Esophagus (tissue), 2 donors: Measurements from ENCODE around the gene ZNF19. TPM values are rescaled to one million over a fixed set of nuclear protein-coding genes. Genes with fewer than 3 reads are reported as not detected.

ENCODE experiments used
- H3K27ac ChIP-seq, 2 donors: one replicate each; pipeline ENCODE4 v1.5.1; 2013; ENCODE audit warnings: low read depth in 2 of 2, mild to moderate bottlenecking in 2 of 2, inconsistent platforms in 1 of 2, low read length in 1 of 2, moderate library complexity in 1 of 2
- H3K27me3 ChIP-seq, 2 donors: one replicate each; pipeline ENCODE4 v1.6.1; 2013; ENCODE audit warnings: low read length in 2 of 2, control low read depth in 1 of 2, mild to moderate bottlenecking in 1 of 2; ENCODE audit not compliant: insufficient read depth in 2 of 2, control insufficient read depth in 1 of 2
- H3K36me3 ChIP-seq, 2 donors: one replicate each; pipeline ENCODE4 v1.6.1; 2013; ENCODE audit warnings: low read length in 1 of 2; ENCODE audit not compliant: control insufficient read depth in 2 of 2, insufficient read depth in 2 of 2
- H3K4me1 ChIP-seq, 2 donors: one replicate each; pipeline ENCODE4 v1.6.1; 2013; ENCODE audit warnings: low read length in 1 of 2; ENCODE audit not compliant: control insufficient read depth in 2 of 2, insufficient read depth in 2 of 2
- H3K4me3 ChIP-seq, 2 donors: one replicate each; pipeline ENCODE4 v1.5.1; 2013; ENCODE audit warnings: low read length in 2 of 2, mild to moderate bottlenecking in 2 of 2, low read depth in 1 of 2, moderate library complexity in 1 of 2
- H3K9me3 ChIP-seq, 2 donors: one replicate each; pipeline ENCODE4 v1.6.1; 2013; ENCODE audit warnings: mild to moderate bottlenecking in 2 of 2, low read depth in 1 of 2, low read length in 1 of 2, moderate library complexity in 1 of 2; ENCODE audit not compliant: control insufficient read depth in 2 of 2, insufficient read depth in 1 of 2
- WGBS, 2 donors: extraction: QIAGEN DNeasy Blood & Tissue Kit; methylation state at CpG; one replicate each; pipeline ENCODE4 v1.1.7; 2013; 5-methylcytosine and 5-hydroxymethylcytosine counted together
- polyA plus RNA-seq, 2 donors: library from polyadenylated mRNA; stranded (reverse); fragments of 200-250 nt; gene quantifications; one replicate each; pipeline ENCODE4 v1.2.3, GENCODE V29; 2013
- donor health status: healthy with polysubstance abuse.
- donor health status: Bipolar disorder and iron deficiency.

Gene ZNF19
- polyA plus RNA-seq, 2 donors = 1.1 to 1.4 TPM

- Histone ChIP-seq H3K4me3 (no peak overlapping the region), H3K9me3 (peaks cover 12 to 24% of the 10 kb centered on the region in 2 donors), H3K4me1 (no peaks in the 10 kb centered on the region), H3K27me3 (no peaks in the 10 kb centered on the region), H3K36me3 (no peaks in the 10 kb centered on the region), H3K27ac (no peak overlapping the region)
- WGBS, 2 donors = 44 to 55% methylated on average over 3 of the region's 3 CpGs
Observed at GRCh38 chr16:71439523-71439922, 49.6 kb downstream of the ZNF19 start.

GRCh38 chr16:71436473-71436872 is 52.7 kb downstream of the ZNF19 start:
- Histone ChIP-seq H3K27ac (no peak overlapping the region), H3K4me3 (no peak overlapping the region), H3K36me3 (no peaks in the 10 kb centered on the region), H3K27me3 (no peaks in the 10 kb centered on the region), H3K4me1 (no peaks in the 10 kb centered on the region), H3K9me3 (peaks cover 5 to 6% of the 10 kb centered on the region in 2 donors)
- 77 to 79% methylated on average over 7 of the region's 7 CpGs for WGBS, 2 donors

GRCh38 chr16:71432906-71433305 is 56.2 kb downstream of the ZNF19 start:
- no peak overlapping the region for H3K4me3 ChIP-seq
- H3K27me3 ChIP-seq = no peaks in the 10 kb centered on the region
- WGBS, 2 donors = 68 to 80% methylated on average over 6 of the region's 6 CpGs
- no peaks in the 10 kb centered on the region for H3K4me1 ChIP-seq
- H3K9me3 ChIP-seq = peaks cover 0 to 11% of the 10 kb centered on the region in 2 donors
- H3K27ac ChIP-seq = no peak overlapping the region
- H3K36me3 ChIP-seq = no peaks in the 10 kb centered on the region

GRCh38 chr16:71431991-71432390 is 57.1 kb downstream of the ZNF19 start:
- WGBS, 2 donors = 91 to 92% methylated on average over 9 of the region's 9 CpGs
- Histone ChIP-seq H3K27me3 (no peaks in the 10 kb centered on the region), H3K36me3 (no peaks in the 10 kb centered on the region), H3K4me1 (no peaks in the 10 kb centered on the region), H3K4me3 (no peak overlapping the region), H3K9me3 (peaks cover 0 to 11% of the 10 kb centered on the region in 2 donors), H3K27ac (no peak overlapping the region)

- WGBS, 2 donors = 87 to 91% methylated on average over 14 of the region's 14 CpGs
- H3K4me1 ChIP-seq = no peaks in the 10 kb centered on the region
- peaks cover 0 to 12% of the 10 kb centered on the region in 2 donors for H3K9me3 ChIP-seq
- H3K27me3 ChIP-seq = no peaks in the 10 kb centered on the region
- no peak overlapping the region for H3K27ac ChIP-seq
- H3K36me3 ChIP-seq = no peaks in the 10 kb centered on the region
- H3K4me3 ChIP-seq = no peak overlapping the region
Observed at GRCh38 chr16:71431176-71431575, 57.9 kb downstream of the ZNF19 start.

- no peak overlapping the region for H3K4me3 ChIP-seq
- no peaks in the 10 kb centered on the region for H3K36me3 ChIP-seq
- H3K27me3 ChIP-seq = no peaks in the 10 kb centered on the region
- WGBS, 2 donors = 68 to 75% methylated on average over 6 of the region's 6 CpGs
- no peaks in the 10 kb centered on the region for H3K4me1 ChIP-seq
- peaks cover 0 to 14% of the 10 kb centered on the region in 2 donors for H3K9me3 ChIP-seq
- no peak overlapping the region for H3K27ac ChIP-seq
Observed at GRCh38 chr16:71430744-71431143, 58.4 kb downstream of the ZNF19 start.

- Histone ChIP-seq H3K27ac (no peak overlapping the region), H3K27me3 (no peaks in the 10 kb centered on the region), H3K4me3 (no peak overlapping the region), H3K4me1 (no peaks in the 10 kb centered on the region), H3K36me3 (no peaks in the 10 kb centered on the region), H3K9me3 (peaks cover 0 to 14% of the 10 kb centered on the region in 2 donors)
- WGBS, 2 donors = 69 to 80% methylated on average over 3 of the region's 3 CpGs
Observed at GRCh38 chr16:71429581-71429980, 59.5 kb downstream of the ZNF19 start.

GRCh38 chr16:71428883-71429282 is 60.2 kb downstream of the ZNF19 start:
- 82 to 87% methylated on average over 2 of the region's 2 CpGs for WGBS, 2 donors
- peaks cover 0 to 14% of the 10 kb centered on the region in 2 donors for H3K9me3 ChIP-seq
- no peak overlapping the region for H3K4me3 ChIP-seq
- H3K27me3 ChIP-seq = no peaks in the 10 kb centered on the region
- H3K27ac ChIP-seq = no peak overlapping the region
- no peaks in the 10 kb centered on the region for H3K36me3 ChIP-seq
- H3K4me1 ChIP-seq = no peaks in the 10 kb centered on the region

GRCh38 chr16:71428385-71428784 is 60.7 kb downstream of the ZNF19 start:
- Histone ChIP-seq H3K4me3 (no peak overlapping the region), H3K4me1 (no peaks in the 10 kb centered on the region), H3K27me3 (no peaks in the 10 kb centered on the region), H3K36me3 (no peaks in the 10 kb centered on the region), H3K9me3 (peaks cover 0 to 14% of the 10 kb centered on the region in 2 donors), H3K27ac (no peak overlapping the region)

GRCh38 chr16:71426880-71427615 is 62.1 kb downstream of the ZNF19 start:
- no peaks in the 10 kb centered on the region for H3K4me1 ChIP-seq
- 64 to 66% methylated on average over 12 of the region's 12 CpGs for WGBS, 2 donors
- H3K27me3 ChIP-seq = no peaks in the 10 kb centered on the region
- no peak overlapping the region for H3K27ac ChIP-seq
- H3K4me3 ChIP-seq = no peak overlapping the region
- H3K9me3 ChIP-seq = peaks cover 0 to 14% of the 10 kb centered on the region in 2 donors
- no peaks in the 10 kb centered on the region for H3K36me3 ChIP-seq
